ENCODE measurements around the gene SDHAF2. TPM values are rescaled to one million over a fixed set of nuclear protein-coding genes. Genes with fewer than 3 reads are reported as not detected.

Gene SDHAF2
- total RNA-seq, 4 donors from 2014 or later = 29.0 to 71.0 (median 48.3) TPM

GRCh38 chr11:61473370-61474012, 43.6 kb downstream of the SDHAF2 start:
- no peak for TF ChIP-seq CTCF (IDR thresholded peaks at IDR 0.05)
- no peak for TF ChIP-seq POLR2AphosphoS5 (IDR thresholded peaks at IDR 0.05)
- no peak for TF ChIP-seq POLR2A (IDR thresholded peaks at IDR 0.05; ENCODE audit: low read depth)
- TF ChIP-seq EP300 (IDR thresholded peaks at IDR 0.05) = no peak
- H3K4me1 ChIP-seq = peaks cover 17 to 33% (median 31%) of the 10 kb centered on the region in 4 donors
- DNase-seq (ENCODE audit: extremely low spot score) = no peak
- no peak overlapping the region for H3K4me3 ChIP-seq
- 82% methylated on average over 3 of the region's 3 CpGs for WGBS
- H3K27me3 ChIP-seq = peaks cover 0 to 5% (median 2%) of the 10 kb centered on the region in 4 donors
- intact Hi-C loops (cut with DNase I) = no loop called here
- H3K36me3 ChIP-seq = peaks cover 0 to 32% (median 20%) of the 10 kb centered on the region in 4 donors
- no peaks in the 10 kb centered on the region for H3K9me3 ChIP-seq
- peak overlapping the region; percentile 11 to 64 (median 38) for H3K27ac ChIP-seq (replicated peaks in 1 of 4)

GRCh38 chr11:61474013-61474643, 44.2 kb downstream of the SDHAF2 start:
- WGBS = 83% methylated on average over 6 of the region's 6 CpGs
- Histone ChIP-seq H3K4me3 (no peak overlapping the region), H3K36me3 (peaks cover 0 to 26% (median 14%) of the 10 kb centered on the region in 4 donors), H3K27me3 (peaks cover 0 to 9% (median 2%) of the 10 kb centered on the region in 4 donors), H3K27ac (replicated peaks in 1 of 4) (peak overlapping the region in 3 of 4 donors; percentile 11 to 20 (median 13)), H3K9me3 (no peaks in the 10 kb centered on the region), H3K4me1 (peaks cover 17 to 33% (median 31%) of the 10 kb centered on the region in 4 donors)
- intact Hi-C loops (cut with DNase I) = no loop called here
- no peak for TF ChIP-seq POLR2A (IDR thresholded peaks at IDR 0.05; ENCODE audit: low read depth)
- TF ChIP-seq CTCF (IDR thresholded peaks at IDR 0.05) = no peak
- no peak for TF ChIP-seq POLR2AphosphoS5 (IDR thresholded peaks at IDR 0.05)
- no peak for TF ChIP-seq EP300 (IDR thresholded peaks at IDR 0.05)
- no peak for DNase-seq (ENCODE audit: extremely low spot score)

- peaks cover 0 to 9% (median 2%) of the 10 kb centered on the region in 4 donors for H3K27me3 ChIP-seq
- 100% methylated on average over 1 of the region's 1 CpG for WGBS
- H3K4me1 ChIP-seq = peaks cover 17 to 33% (median 31%) of the 10 kb centered on the region in 4 donors
- H3K4me3 ChIP-seq = no peak overlapping the region
- TF ChIP-seq CTCF (IDR thresholded peaks at IDR 0.05) (no peak), POLR2A (IDR thresholded peaks at IDR 0.05; ENCODE audit: low read depth) (no peak), EP300 (IDR thresholded peaks at IDR 0.05) (no peak), POLR2AphosphoS5 (IDR thresholded peaks at IDR 0.05) (no peak)
- H3K27ac ChIP-seq (replicated peaks in 1 of 4) = no peak overlapping the region
- H3K36me3 ChIP-seq = peaks cover 0 to 17% (median 4%) of the 10 kb centered on the region in 4 donors
- intact Hi-C loops (cut with DNase I) = no loop called here
- DNase-seq (ENCODE audit: extremely low spot score) = no peak
- no peaks in the 10 kb centered on the region for H3K9me3 ChIP-seq
Measured at GRCh38 chr11:61475433-61475832, 45.5 kb downstream of the SDHAF2 start.

- 83% methylated on average over 2 of the region's 3 CpGs for whole genome bisulfite sequencing
- intact Hi-C loops (cut with DNase I) = loop anchor here (2.0 kb wide), 1 partner anchor 40 kb away; no protein-coding TSS in a partner anchor
- no peak for DNase-seq (ENCODE audit: extremely low spot score)
- Histone ChIP-seq H3K36me3 (peaks cover 0 to 9% (median 0%) of the 10 kb centered on the region in 4 donors), H3K27me3 (peaks cover 0 to 9% (median 2%) of the 10 kb centered on the region in 4 donors), H3K4me1 (peaks cover 23 to 39% (median 37%) of the 10 kb centered on the region in 4 donors), H3K4me3 (no peak overlapping the region), H3K27ac (replicated peaks in 1 of 4) (no peak overlapping the region), H3K9me3 (no peaks in the 10 kb centered on the region)
- no peak for TF ChIP-seq POLR2AphosphoS5 (IDR thresholded peaks at IDR 0.05)
- no peak for TF ChIP-seq POLR2A (IDR thresholded peaks at IDR 0.05; ENCODE audit: low read depth)
- TF ChIP-seq CTCF (IDR thresholded peaks at IDR 0.05) = no peak
- TF ChIP-seq EP300 (IDR thresholded peaks at IDR 0.05) = no peak
Measured at GRCh38 chr11:61476371-61476770, 46.4 kb downstream of the SDHAF2 start.
